HG03457 (cell line): ENCODE results near the gene FRY.
A peak's percentile ranks its signal among the peaks of the same experiment; 100 is the strongest.
"Not testable (repeated sequence)": the region's sequence is repeated elsewhere in the genome, so short reads cannot be mapped to it uniquely, and the experiment has no call there.

Experiments
- ATAC-seq: cut with Tn5 transposase; IDR thresholded peaks from one replicate; pipeline ENCODE4 v1.9.1; 2021; ENCODE audit warnings: moderate number of reproducible peaks; ENCODE audit not compliant: unreplicated experiment

Gene FRY

DNA sequence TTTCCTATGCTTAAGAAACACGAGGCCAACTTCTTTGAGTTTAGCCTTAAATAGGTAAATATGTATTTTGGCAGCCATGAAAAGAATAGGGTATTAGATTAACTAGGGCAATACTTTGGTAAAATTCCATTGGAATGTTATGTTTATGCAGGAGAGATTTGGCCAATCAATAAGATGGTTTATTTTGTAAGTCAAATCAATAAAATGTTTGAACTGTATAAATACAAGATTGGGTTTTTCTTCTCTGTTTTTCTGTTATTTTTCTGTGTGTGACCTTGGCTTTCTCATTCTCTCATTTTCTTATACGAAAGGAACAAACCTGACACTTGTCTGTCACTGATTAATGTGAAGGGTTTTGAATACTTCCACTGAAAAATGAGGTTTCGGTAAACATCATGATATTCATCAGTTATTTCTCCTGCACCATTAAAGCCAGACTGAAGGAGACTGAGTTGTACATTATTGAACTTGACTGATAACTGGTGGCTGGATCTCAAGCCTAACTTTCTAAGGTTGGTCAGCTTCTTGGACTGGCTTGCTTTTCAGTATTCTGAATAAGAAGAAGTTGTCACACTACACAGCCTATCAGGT lies 8.6 kb downstream of the FRY start:
- no peak for ATAC-seq

DNA sequence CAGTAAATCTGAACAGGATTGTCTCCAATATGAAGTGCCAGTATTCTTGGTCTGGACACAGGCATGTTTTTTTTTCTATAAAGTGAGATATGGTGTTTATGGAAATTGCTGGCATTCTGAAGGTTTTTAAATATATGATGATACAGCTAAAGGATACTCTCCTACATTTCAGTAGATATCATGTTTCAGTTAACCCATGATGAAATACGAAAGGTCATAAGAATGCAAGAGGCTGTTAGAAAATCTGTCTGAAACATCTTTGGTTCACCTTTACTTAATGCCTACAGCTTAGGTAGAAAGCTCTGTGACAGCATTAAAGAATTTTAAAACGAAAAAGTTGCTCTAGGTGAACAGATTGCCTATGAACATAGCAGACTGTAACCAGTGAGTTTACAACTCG lies 9.1 kb downstream of the FRY start:
- no peak for ATAC-seq

DNA sequence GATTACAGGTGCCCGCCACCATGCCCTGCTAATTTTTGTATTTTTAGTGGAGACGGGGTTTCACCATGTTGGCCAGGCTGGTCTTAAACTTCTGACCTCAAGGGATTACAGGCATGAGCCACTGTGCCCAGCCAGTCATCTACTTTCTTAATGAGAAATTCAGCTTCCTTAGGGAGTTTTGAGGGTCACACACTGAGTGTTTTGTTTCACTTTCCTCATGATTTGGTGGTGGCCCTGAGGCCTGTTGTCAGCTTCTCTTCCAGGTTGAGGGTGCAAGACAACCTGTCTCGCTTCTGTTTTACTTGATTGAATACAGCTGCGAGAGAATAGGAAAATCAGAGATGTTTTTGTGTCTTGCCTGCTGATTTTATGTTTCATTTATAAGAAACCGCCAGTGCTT lies 9.9 kb downstream of the FRY start:
- ATAC-seq = peak; percentile 70

DNA sequence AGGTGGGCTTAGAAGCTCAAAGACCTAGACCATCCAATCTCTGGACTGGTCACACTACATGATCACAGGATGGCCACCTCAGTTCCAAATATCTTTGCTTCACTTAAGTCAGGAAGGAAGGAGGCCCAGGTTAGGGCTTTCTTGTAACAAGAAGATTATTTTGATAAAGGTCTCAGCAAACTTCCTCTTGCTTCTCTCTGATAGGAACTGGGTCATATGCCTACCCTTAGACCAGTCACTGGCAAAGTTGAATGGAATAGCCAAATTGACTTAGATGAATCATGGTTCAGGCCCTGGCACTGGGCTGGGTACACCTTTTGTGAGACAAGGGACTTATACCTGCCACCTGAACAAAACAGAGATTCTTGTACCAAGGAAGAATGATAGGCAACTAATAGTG lies 11.0 kb downstream of the FRY start:
- ATAC-seq = no peak

DNA sequence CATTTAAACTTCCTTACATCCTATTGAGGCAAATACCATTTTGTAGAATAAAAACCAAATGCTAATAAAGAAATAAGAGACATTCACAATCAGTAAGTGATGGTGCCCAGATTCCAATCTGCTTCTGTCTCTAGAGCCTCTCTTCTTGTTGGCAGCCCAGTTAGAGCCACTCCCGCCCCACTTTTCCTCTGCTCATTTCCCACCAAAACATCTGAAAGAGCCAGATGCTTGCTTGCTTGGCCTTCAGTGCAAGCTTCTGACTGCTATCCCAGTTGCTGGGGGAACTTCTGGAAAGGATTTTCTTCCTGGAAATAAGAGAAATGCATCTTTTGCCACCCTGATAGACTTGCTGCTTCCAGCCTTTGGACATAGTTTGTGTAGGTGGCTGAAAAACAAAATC lies 12.9 kb downstream of the FRY start:
- ATAC-seq = no peak

DNA sequence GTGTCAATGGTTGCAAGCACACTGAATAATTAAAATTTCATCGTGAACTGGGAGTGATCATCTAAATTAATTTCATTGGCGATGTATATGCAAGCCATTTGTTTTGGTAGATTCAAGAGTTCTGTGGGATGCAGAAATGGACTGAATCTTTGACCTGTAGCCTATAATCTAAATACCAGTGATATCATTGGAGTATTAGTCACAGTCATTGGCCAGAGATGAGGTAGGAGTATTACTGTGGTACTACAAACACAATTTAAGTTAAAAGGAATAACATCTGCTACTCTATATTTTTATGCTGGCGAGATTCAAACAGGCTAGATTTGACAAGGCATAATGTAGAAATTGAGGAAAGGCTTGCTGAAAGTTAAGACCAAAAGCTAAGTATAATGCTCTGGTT lies 14.0 kb downstream of the FRY start:
- no peak for ATAC-seq

DNA sequence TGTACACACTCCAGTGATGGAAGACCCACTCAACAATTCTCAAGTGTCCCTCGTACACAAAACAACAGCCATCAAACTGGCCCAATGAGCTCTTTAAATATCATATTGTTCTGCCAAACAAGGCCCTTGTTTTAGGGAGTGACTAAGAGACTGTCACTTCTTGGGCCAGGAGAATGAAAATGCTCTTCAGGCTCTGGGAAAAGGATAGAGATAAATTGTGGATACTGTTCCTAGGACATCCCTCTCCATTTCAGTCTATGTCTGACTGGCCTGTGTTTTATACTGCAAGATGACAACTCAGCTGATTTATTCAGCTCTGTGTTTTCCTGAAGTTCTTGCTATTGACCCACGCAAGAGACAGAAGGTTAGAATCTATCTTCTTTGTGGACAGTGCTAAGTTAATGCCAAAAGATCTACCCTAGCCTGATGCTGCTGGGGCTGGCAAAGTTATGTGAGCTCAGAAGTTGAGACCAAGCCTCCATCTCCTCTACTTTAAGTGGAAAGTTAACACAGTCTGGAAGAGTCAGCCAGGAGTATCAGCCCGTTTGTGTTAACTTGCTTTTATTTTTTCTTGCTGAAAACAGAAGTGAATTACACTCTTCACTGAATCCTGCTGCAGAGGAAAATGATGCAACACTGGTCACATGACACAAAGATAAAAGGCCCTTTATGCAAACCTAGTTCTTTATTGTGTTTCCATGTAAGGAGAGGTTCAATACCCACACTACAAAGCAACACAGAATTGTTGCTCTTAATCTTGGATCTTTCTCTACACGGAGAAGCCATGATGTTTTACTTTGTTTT lies 14.6 kb downstream of the FRY start:
- no peak for ATAC-seq

DNA sequence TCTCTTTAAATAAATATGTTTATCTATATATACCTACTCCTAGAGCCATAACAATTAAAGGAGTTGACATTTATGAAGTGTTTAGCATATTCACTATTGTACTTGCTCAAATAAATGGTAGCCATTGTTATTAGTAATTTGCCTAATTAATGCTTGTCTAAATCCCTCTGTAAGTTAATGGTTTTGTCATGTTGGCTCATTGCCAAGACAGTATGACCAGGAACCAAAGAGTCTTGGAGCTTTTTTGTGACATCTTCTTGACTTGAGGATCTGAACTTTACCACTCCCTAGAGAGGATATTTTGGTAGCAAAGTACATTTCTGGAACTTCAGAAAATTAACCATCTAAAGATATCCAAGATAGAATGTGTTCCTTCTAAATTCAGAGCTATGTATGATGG lies 15.5 kb downstream of the FRY start:
- no peak for ATAC-seq

DNA sequence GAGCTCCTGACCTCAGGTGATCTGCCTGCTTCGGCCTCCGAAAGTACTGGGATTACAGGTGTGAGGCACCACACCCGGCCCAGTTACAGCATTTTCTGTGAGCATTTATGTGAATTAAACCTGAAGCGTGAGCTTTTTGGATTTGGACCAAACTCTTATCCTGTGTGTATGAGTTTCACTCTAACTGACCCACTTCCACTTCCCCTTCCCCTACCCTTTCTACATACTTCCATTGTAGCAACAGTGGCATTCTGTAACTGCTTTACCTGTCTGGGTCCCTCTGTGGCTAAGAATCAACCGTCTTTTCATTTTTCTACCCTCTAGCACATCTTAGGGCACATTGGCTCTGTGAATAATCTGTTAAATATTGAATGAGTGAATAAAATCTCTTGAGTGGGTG lies 16.2 kb downstream of the FRY start:
- no peak for ATAC-seq

DNA sequence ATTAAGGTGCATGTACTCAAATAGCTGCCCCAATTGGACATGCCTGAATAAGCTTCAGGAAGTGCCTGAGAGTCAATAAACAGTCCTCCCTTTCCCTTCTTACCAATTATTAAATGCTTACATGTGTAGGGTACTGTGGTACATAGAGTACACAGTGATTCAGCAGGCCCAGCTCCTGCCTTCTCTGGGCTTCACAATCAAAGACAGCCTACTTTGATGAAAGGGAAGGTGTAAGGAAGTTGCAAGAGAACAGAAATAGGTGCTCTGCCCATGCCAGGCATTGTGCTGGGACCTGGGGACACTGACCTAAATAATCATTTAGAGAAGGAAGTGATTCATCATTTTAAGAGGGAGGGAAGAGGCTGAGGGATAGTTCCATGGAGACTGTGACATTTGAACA lies 17.2 kb downstream of the FRY start:
- no peak for ATAC-seq

DNA sequence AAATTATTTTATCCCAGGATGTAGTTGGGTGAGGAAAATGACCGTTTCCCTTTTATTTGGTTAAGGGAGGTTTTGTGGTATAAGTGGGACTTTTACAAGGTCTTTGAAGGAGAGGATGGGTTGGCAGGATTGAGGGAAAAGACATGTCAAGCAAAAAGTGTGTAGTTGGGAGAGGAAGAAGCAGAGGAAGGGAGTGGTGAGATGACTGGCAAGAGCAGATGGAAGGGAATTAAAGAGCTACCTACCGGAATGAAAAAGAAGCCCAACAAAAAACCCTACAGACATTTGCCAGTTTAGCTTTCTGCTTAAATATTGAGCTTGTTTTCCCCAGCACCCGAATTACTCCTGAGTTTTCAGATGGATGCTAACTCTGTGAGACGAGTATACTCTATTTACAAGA lies 19.6 kb downstream of the FRY start:
- ATAC-seq = no peak

DNA sequence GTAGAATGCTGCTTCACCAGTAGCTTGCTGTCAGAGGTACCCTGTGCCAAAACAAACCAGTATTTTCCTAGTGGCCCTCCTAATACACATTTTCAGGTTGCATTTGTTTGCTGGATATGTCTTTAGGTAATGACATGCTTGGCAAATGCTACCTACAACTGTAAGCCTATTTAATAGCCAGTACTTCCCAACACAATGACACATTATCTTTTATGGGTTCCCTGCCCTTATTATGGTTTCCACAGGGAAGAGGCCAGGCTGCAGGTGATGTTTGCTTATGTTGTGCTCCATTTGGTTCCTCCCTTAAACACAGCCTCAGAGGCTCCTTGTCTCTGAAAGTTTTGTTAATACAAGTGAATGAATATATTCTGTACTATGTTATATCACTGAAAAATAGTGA lies 24.7 kb downstream of the FRY start:
- ATAC-seq = no peak

DNA sequence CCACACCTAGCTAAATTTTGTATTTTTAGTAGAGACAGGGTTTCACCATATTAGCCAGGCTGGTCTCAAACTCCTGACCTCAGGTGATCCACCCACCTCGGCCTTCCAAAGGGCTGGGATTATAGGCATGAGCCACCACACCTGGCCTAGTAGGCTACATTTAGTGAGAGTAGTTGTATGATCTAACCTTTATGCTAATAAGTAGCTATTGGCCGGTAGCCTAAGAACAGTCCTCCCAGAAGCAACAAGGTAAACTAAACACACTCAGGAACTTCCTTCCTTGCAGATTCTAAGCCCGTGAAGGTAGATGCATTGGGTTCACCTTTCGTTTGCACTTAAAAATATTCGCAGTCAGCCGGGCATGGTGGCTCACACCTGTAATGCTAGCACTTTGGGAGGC lies 25.8 kb downstream of the FRY start:
- not testable (repeated sequence) for ATAC-seq

DNA sequence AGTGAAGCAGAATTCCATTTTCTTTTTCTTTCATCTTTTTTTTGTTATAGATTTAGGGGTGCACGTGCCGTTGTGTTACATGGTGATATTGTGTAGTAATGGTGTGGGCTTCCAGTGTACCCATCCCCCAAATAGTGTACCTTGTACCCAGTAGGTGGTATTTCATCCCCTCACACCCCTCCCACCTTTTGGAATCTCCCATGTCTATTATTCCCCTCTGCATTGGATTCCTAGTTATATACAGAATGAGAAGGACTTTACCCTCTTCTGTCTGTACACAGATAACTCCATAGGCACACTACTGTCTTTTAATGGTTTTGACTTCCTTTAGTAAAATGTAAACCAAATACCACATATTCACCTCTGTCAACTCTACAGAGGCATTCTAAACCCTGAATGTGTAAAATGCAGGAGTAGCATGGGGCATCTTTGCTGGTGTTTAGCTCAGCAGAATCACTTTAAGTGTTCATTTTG lies 28.0 kb downstream of the FRY start:
- ATAC-seq = no peak

DNA sequence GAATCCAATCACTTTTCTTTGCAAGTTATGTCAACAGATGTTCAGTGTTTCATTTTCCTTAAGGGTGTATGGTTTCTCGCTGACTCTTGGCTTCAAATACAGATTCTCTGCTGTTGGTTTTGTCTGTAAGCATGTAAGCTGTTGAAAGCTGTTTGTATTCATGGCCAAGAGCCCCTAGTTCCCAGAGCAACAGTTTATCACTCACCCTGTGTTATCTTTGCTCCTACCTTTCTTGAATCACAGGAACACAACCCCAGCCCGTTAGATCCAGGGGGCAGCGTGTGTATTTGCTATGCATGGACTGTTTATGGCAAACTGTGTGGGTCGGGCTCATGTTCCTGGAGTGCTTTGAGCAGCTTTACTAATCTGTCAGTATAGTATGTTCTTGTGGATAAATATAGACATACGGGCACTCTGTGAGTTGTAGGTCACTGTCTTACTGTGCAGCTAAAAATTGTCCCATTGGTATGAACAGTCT lies 28.9 kb downstream of the FRY start:
- ATAC-seq = no peak

DNA sequence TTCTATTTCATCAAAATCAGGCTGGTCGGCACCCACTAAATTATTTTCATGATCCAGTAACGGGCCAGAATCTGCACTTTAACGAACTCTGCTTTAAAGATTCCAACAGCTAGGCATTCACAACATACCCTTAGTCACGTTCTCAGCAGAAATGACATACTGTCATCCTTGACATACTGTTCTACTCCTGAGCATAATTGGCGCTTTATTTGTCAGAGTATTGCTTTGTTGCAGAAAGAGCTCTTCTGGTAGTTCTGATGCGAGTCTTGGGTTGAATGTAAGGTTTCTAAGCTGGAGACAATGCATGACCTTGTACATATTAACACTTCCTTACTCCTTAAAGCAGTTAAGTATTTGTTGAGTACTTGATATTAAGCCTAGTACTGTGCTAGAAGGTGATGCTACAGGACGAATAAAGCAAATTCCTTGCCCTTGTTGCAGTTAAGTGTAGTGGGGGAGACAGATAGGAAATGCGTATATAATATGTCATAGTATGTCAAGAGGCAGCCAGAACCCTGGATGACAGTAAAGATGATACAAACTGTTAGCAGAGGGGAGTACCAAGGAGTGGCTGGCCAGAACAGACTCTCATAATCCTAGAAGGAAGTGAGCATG lies 32.2 kb downstream of the FRY start:
- no peak for ATAC-seq

DNA sequence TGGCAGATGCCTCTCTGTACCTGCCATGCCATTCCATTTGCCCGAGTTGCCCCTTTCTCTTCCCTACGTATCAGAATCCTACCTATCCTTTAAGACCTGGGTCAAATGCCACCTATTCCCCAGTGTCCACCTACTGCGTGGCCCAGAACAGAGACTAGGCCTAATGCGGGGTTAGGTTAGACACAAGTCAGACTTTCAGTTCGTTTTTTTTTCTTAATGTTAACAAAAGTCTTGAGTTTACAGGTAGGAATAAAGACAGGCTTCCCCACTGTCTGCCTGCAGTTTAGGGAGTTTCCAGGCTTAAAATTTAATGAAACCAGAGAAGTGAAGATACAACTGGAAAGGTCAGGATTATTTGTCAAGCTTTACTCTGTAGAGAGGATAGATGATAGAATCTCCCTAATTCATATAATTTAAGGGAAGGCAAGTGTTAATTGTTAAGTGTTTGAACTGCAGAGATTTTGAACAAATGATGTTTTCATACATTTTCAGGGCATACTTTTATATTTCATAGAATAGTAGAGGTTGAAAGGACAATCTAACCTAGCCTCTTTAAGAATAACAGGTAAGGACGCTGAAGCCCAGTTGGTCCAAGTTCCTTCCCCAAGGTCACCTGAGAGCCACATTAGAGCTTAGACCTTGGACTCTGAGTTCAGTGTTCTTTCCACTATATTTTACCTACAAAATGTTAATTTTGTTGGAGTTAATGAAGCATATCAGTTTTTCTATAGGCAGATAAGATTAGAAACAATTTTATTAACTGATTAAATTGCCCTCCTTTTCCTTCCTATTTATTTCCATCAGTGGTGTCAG lies 35.8 kb downstream of the FRY start:
- no peak for ATAC-seq

DNA sequence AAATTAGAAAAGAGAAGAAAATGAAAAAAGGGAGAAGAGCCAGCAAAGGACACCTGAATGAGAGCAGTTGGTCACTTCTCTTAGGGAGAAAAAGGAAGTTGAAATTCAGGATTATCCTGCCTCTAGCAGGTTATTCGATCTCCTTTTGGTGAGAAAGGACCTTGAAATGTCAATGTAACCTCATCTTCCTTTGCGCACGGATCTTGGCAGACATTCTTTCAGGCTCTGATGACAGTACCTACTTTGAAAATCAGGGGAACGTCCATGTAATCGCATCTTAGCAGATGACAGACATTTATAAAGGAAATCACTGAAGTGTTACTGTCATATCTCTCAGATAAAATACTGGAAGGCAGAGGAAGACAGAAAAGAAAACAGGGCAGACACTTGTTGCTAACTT lies 36.7 kb downstream of the FRY start:
- no peak for ATAC-seq

DNA sequence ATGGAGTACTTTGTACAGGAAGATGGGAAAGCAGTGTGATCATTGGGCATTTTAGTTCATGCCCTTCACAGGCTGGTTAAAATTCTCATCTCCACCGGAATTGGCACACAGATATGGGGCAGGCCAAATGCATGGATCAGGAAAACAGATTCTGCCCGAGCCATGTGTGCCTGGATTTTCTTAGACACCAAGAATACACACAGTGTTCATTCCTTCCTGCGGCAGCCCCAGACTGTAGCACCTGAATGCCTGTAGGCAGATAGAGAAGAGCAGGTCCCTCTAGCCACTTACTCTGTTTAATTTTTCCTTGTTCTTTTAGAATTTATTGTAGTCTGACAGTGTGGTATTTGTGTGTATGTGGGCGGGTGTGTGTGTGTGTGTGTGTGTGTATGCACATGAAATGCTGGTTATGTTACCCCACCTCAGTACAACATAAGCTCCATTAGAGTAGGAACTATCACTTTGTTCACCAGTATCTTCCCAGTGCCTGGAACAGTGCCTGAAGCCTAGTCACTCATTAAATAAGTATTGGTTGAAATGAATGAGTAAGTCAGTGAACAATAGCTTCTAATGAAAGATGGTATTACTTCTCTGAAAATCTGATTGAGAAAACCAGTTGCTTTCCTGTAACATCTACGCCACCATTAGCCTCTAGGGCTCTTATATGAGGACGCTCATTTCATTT lies 41.7 kb downstream of the FRY start:
- no peak for ATAC-seq

DNA sequence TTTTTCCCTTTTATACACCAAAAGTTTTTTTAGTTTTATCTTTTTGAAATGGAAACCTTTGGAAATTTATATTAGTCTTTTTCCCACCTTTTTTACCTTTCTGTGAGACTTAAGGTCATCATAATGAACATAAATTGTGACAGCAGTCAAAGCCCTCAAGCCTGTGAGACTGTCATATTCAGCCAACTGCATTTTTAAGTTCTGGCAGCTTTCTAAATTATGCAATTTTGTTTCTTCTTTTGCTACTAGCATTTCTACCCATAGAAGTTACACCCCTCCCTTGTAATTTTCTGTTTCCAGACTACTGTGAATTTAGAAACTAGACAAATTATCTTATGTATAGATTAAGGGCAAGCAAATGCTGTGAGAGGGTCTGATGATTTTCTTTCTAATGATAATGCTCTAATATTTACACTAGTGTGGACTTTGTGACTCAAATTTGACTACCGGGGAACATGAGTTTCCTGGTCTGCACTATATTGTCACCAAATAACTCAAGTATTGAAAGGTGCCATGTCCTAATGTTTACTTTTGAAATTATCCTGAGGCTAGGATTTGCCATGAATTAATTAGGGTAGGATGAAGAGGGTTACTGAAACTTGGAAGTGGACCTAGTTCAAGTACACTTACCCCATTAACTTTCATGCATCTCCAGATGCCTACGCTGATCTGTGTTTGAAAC lies 43.7 kb downstream of the FRY start:
- ATAC-seq = no peak
